Astrocyte of the spinal cord (primary cell): Measurements from ENCODE around the gene TAF11L8.
"Not testable (repeated sequence)": the region's sequence is repeated elsewhere in the genome, so short reads cannot be mapped to it uniquely, and the experiment has no call there.

Source experiments
- DNase-seq: peaks from one replicate; pipeline ENCODE4 v3.0.0; 2011; ENCODE audit warnings: low read depth, low spot score
- H3K4me3 ChIP-seq: 2 replicates; pipeline ENCODE4 v1.5.1; 2011; ENCODE audit warnings: low read depth, mild to moderate bottlenecking, low read length, moderate library complexity
- CTCF ChIP-seq: IDR thresholded peaks from 2 replicates; pipeline ENCODE4 v1.5.1; 2012; ENCODE audit warnings: low read depth, mild to moderate bottlenecking, low read length, inconsistent platforms
- in situ Hi-C: cut with HindIII; loops from 2 replicates; pipeline ENCODE4 v1.10.0; 2017; ENCODE audit warnings: low sequenced_read_pairs

The TAF11L8 gene

GRCh38 chr5:17604951-17605350 lies 14.2 kb upstream of the TAF11L8 start:
- in situ Hi-C loops = no loop called here
- DNase-seq = no peak
- no peak for TF ChIP-seq CTCF
- no peak overlapping the region for H3K4me3 ChIP-seq

GRCh38 chr5:17603880-17604279 lies 13.1 kb upstream of the TAF11L8 start, which contains the start of gene TAF11L11:
TAF11L11 (plus strand) TSS chr5:17604183.
- DNase-seq, in situ Hi-C loops, H3K4me3 ChIP-seq: not testable (repeated sequence)

- in situ Hi-C loops, DNase-seq, H3K4me3 ChIP-seq: not testable (repeated sequence)
These were observed 7.0 kb upstream of the TAF11L8 start, which contains the start of gene TAF11L10 for GRCh38 chr5:17597728-17598127. TAF11L10 (minus strand) TSS chr5:17597828.

- H3K4me3 ChIP-seq, DNase-seq, in situ Hi-C loops: not testable (repeated sequence)
These were observed 3.5 kb upstream of the TAF11L8 start, which contains the start of gene TAF11L9 for GRCh38 chr5:17594255-17594654. TAF11L9 (minus strand) TSS chr5:17594394.

GRCh38 chr5:17585658-17586057 lies 5.1 kb downstream of the TAF11L8 start, which contains the start of gene TAF11L7:
TAF11L7 (minus strand) TSS chr5:17585758.
- H3K4me3 ChIP-seq, in situ Hi-C loops, DNase-seq: not testable (repeated sequence)
